Stimulated activated naive B cell treated with anti-CD40 and anti-IgM and Interleukin-4, amounts not matched to agents 10 μg/mL and 1 μg/mL and 100 μg/mL, for 72 hours (primary cell): ENCODE results near the gene ESPNL.

Experiments used
- ATAC-seq, 2 donors: fragments of 150-1000 bp; cut with Tn5 transposase; replicated peaks; 2 replicates each; pipeline ENCODE4 v1.10.0; 2021; ENCODE audit warnings: moderate library complexity in 1 of 2
- DNase-seq: peaks from one replicate; pipeline ENCODE4 v3.0.0; 2021
- H3K27ac Mint-ChIP-seq: one replicate; pipeline ENCODE4 v1.8.0; 2022; ENCODE audit warnings: mild to moderate bottlenecking, mixed read lengths
- H3K27me3 Mint-ChIP-seq, 2 donors: one replicate each; pipeline ENCODE4 v1.8.0; 2022; ENCODE audit warnings: mixed read lengths in 2 of 2
- H3K36me3 Mint-ChIP-seq, 2 donors: one replicate each; pipeline ENCODE4 v1.8.0; 2022; ENCODE audit warnings: mixed read lengths in 2 of 2, mild to moderate bottlenecking in 1 of 2
- H3K4me1 Mint-ChIP-seq, 2 donors: one replicate each; pipeline ENCODE4 v1.8.0; 2022; ENCODE audit warnings: mixed read lengths in 2 of 2, mild to moderate bottlenecking in 1 of 2
- H3K4me3 Mint-ChIP-seq, 2 donors: one replicate each; pipeline ENCODE4 v1.8.0; 2022; ENCODE audit warnings: mild to moderate bottlenecking in 2 of 2, mixed read lengths in 2 of 2, moderate library complexity in 1 of 2
- H3K9me3 Mint-ChIP-seq, 2 donors: one replicate each; pipeline ENCODE4 v1.8.0; 2022; ENCODE audit warnings: mixed read lengths in 2 of 2, mild to moderate bottlenecking in 1 of 2

ESPNL gene

GRCh38 chr2:238140721-238141540, 40.8 kb downstream of the ESPNL start:
- H3K4me3 Mint-ChIP-seq, result no peak overlapping the region
- peaks cover 0 to 8% of the 10 kb centered on the region in 2 donors for H3K27me3 Mint-ChIP-seq
- ATAC-seq, result no peak
- no peak for DNase-seq
- no peak overlapping the region for H3K27ac Mint-ChIP-seq
- H3K36me3 Mint-ChIP-seq, result no peaks in the 10 kb centered on the region
- H3K4me1 Mint-ChIP-seq, result peaks cover 9 to 47% of the 10 kb centered on the region in 2 donors
- H3K9me3 Mint-ChIP-seq, result no peaks in the 10 kb centered on the region

- Mint-ChIP-seq H3K27ac (no peak overlapping the region), H3K4me1 (peaks cover 9 to 47% of the 10 kb centered on the region in 2 donors)
- DNase-seq, result no peak
Measured at GRCh38 chr2:238141541-238142318, 41.6 kb downstream of the ESPNL start.

GRCh38 chr2:238142382-238143205, 42.5 kb downstream of the ESPNL start:
- no peak for ATAC-seq
- no peaks in the 10 kb centered on the region for H3K36me3 Mint-ChIP-seq
- no peak overlapping the region for H3K4me3 Mint-ChIP-seq
- H3K27me3 Mint-ChIP-seq, result peaks cover 0 to 8% of the 10 kb centered on the region in 2 donors
- peaks cover 9 to 46% of the 10 kb centered on the region in 2 donors for H3K4me1 Mint-ChIP-seq
- DNase-seq, result no peak
- H3K27ac Mint-ChIP-seq, result no peak overlapping the region
- no peaks in the 10 kb centered on the region for H3K9me3 Mint-ChIP-seq

More at GRCh38 chr2:238141541-238142318, 41.6 kb downstream of the ESPNL start:
- peaks cover 0 to 8% of the 10 kb centered on the region in 2 donors for H3K27me3 Mint-ChIP-seq
- ATAC-seq, result no peak
- H3K4me3 Mint-ChIP-seq, result no peak overlapping the region
- no peaks in the 10 kb centered on the region for H3K9me3 Mint-ChIP-seq
- no peaks in the 10 kb centered on the region for H3K36me3 Mint-ChIP-seq

- Mint-ChIP-seq H3K4me1 (peaks cover 9 to 39% of the 10 kb centered on the region in 2 donors), H3K4me3 (no peak overlapping the region), H3K27me3 (peaks cover 0 to 8% of the 10 kb centered on the region in 2 donors), H3K36me3 (no peaks in the 10 kb centered on the region), H3K9me3 (no peaks in the 10 kb centered on the region), H3K27ac (no peak overlapping the region)
- DNase-seq (no peak), ATAC-seq (no peak)
Measured at GRCh38 chr2:238143239-238143951, 43.3 kb downstream of the ESPNL start.

GRCh38 chr2:238144262-238144661, 44.1 kb downstream of the ESPNL start:
- Mint-ChIP-seq H3K4me1 (peaks cover 9 to 30% of the 10 kb centered on the region in 2 donors), H3K36me3 (no peaks in the 10 kb centered on the region), H3K27me3 (peaks cover 0 to 8% of the 10 kb centered on the region in 2 donors), H3K4me3 (no peak overlapping the region), H3K9me3 (no peaks in the 10 kb centered on the region), H3K27ac (no peak overlapping the region)
- no peak for ATAC-seq
- DNase-seq, result no peak

- no peak overlapping the region for H3K27ac Mint-ChIP-seq
- no peaks in the 10 kb centered on the region for H3K9me3 Mint-ChIP-seq
- ATAC-seq (no peak), DNase-seq (no peak)
- H3K4me3 Mint-ChIP-seq, result no peak overlapping the region
- H3K27me3 Mint-ChIP-seq, result peaks cover 0 to 8% of the 10 kb centered on the region in 2 donors
- peaks cover 9 to 24% of the 10 kb centered on the region in 2 donors for H3K4me1 Mint-ChIP-seq
- H3K36me3 Mint-ChIP-seq, result no peaks in the 10 kb centered on the region
Measured at GRCh38 chr2:238145046-238145445, 44.9 kb downstream of the ESPNL start.

- Mint-ChIP-seq H3K27me3 (peaks cover 0 to 8% of the 10 kb centered on the region in 2 donors), H3K4me3 (no peak overlapping the region), H3K36me3 (no peaks in the 10 kb centered on the region), H3K9me3 (no peaks in the 10 kb centered on the region), H3K27ac (no peak overlapping the region), H3K4me1 (peaks cover 9 to 24% of the 10 kb centered on the region in 2 donors)
- DNase-seq (no peak), ATAC-seq (no peak)
Measured at GRCh38 chr2:238145851-238146250, 45.7 kb downstream of the ESPNL start.

- DNase-seq (no peak), ATAC-seq (no peak)
- Mint-ChIP-seq H3K9me3 (no peaks in the 10 kb centered on the region), H3K36me3 (no peaks in the 10 kb centered on the region), H3K4me3 (no peak overlapping the region), H3K27ac (peak overlapping the region; percentile 44), H3K4me1 (peaks cover 6 to 14% of the 10 kb centered on the region in 2 donors), H3K27me3 (peaks cover 0 to 2% of the 10 kb centered on the region in 2 donors)
Measured at GRCh38 chr2:238146884-238147544, 46.9 kb downstream of the ESPNL start.

GRCh38 chr2:238148981-238149380, 48.8 kb downstream of the ESPNL start:
- no peaks in the 10 kb centered on the region for H3K27me3 Mint-ChIP-seq
- H3K4me1 Mint-ChIP-seq, result peaks cover 2 to 4% of the 10 kb centered on the region in 2 donors
- H3K9me3 Mint-ChIP-seq, result peaks cover 0 to 1% of the 10 kb centered on the region in 2 donors
- no peak for ATAC-seq
- H3K36me3 Mint-ChIP-seq, result peaks cover 0 to under 1% of the 10 kb centered on the region in 2 donors
- no peak for DNase-seq
- no peak overlapping the region for H3K4me3 Mint-ChIP-seq
- H3K27ac Mint-ChIP-seq, result no peak overlapping the region

- Mint-ChIP-seq H3K9me3 (peaks cover 0 to 5% of the 10 kb centered on the region in 2 donors), H3K4me3 (no peak overlapping the region), H3K4me1 (no peaks in the 10 kb centered on the region), H3K36me3 (peaks cover 0 to 2% of the 10 kb centered on the region in 2 donors), H3K27me3 (no peaks in the 10 kb centered on the region), H3K27ac (no peak overlapping the region)
- ATAC-seq (no peak), DNase-seq (no peak)
Measured at GRCh38 chr2:238149841-238150572, 49.9 kb downstream of the ESPNL start.

- H3K4me3 Mint-ChIP-seq, result no peak overlapping the region
- no peak overlapping the region for H3K27ac Mint-ChIP-seq
- DNase-seq (no peak), ATAC-seq (no peak)
- H3K36me3 Mint-ChIP-seq, result peaks cover 0 to 2% of the 10 kb centered on the region in 2 donors
- H3K9me3 Mint-ChIP-seq, result peaks cover 0 to 5% of the 10 kb centered on the region in 2 donors
- no peaks in the 10 kb centered on the region for H3K4me1 Mint-ChIP-seq
- H3K27me3 Mint-ChIP-seq, result no peaks in the 10 kb centered on the region
Measured at GRCh38 chr2:238150686-238151085, 50.5 kb downstream of the ESPNL start.

GRCh38 chr2:238151205-238151604, 51.1 kb downstream of the ESPNL start:
- ATAC-seq (no peak), DNase-seq (no peak)
- no peaks in the 10 kb centered on the region for H3K27me3 Mint-ChIP-seq
- no peaks in the 10 kb centered on the region for H3K4me1 Mint-ChIP-seq
- H3K4me3 Mint-ChIP-seq, result no peak overlapping the region
- H3K36me3 Mint-ChIP-seq, result peaks cover 0 to 2% of the 10 kb centered on the region in 2 donors
- H3K27ac Mint-ChIP-seq, result no peak overlapping the region
- peaks cover 0 to 5% of the 10 kb centered on the region in 2 donors for H3K9me3 Mint-ChIP-seq
